VCaP (cell line): Measurements from ENCODE around the gene YJU2.
"Not testable (repeated sequence)": the region's sequence is repeated elsewhere in the genome, so short reads cannot be mapped to it uniquely, and the experiment has no call there.

Source experiments
- H3K27ac ChIP-seq: fragments of 450-650 bp; 2 replicates; pipeline ENCODE4 v1.5.1; 2017
- CTCF ChIP-seq: fragments of 450-650 bp; conservative IDR thresholded peaks from 2 replicates; pipeline ENCODE4 v1.5.1; 2017; ENCODE audit warnings: mild to moderate bottlenecking, moderate library complexity

Gene YJU2

GRCh38 chr19:4267901-4268815, 21.3 kb downstream of the YJU2 start:
- peak; percentile 38 for TF ChIP-seq CTCF
- peak overlapping the region; percentile 22 for H3K27ac ChIP-seq

GRCh38 chr19:4268816-4269430, 22.0 kb downstream of the YJU2 start:
- peak overlapping the region; percentile 22; the same call in 1 of the 2 replicates for H3K27ac ChIP-seq
- TF ChIP-seq CTCF, result no peak

GRCh38 chr19:4272894-4273293, 26.0 kb downstream of the YJU2 start:
- no peak overlapping the region for H3K27ac ChIP-seq
- TF ChIP-seq CTCF, result no peak

GRCh38 chr19:4274321-4274686, 27.4 kb downstream of the YJU2 start:
- not testable (repeated sequence) for H3K27ac ChIP-seq

GRCh38 chr19:4277191-4277696, 30.4 kb downstream of the YJU2 start:
- TF ChIP-seq CTCF, result no peak
- H3K27ac ChIP-seq, result no peak overlapping the region

- TF ChIP-seq CTCF, result no peak
- H3K27ac ChIP-seq, result no peak overlapping the region
Measured at GRCh38 chr19:4278010-4278409, 31.1 kb downstream of the YJU2 start.

GRCh38 chr19:4278419-4279266, 31.8 kb downstream of the YJU2 start, which contains the start of gene SHD:
Gene SHD, plus strand, starts transcription at chr19:4279266. Its CDS starts 798 bp downstream, at chr19:4280064.
- TF ChIP-seq CTCF, result no peak
- no peak within 1 kb of the TSS for H3K27ac ChIP-seq
